CD4-positive, alpha-beta T cell (primary cell): ENCODE results near the gene PTBP2. TPM values are rescaled to one million over a fixed set of nuclear protein-coding genes. Genes with fewer than 3 reads are reported as not detected.

Source experiments
- ATAC-seq: fragments of 200-7000 bp; cut with Tn5 transposase; one replicate; pipeline ENCODE4 v1.10.0; 2022; ENCODE audit warnings: mild to moderate bottlenecking; ENCODE audit not compliant: poor library complexity
- CTCF ChIA-PET: fragments of 350-600 bp; sonication (Branson Sonifier 250); formaldehyde crosslinking; loops from one replicate; lab custom pipeline; 2021; ENCODE audit warnings: antibody characterized with exemption, inconsistent platforms; lab: Charles Lee
- POLR2A ChIA-PET: fragments of 350-600 bp; sonication (Branson Sonifier 250); formaldehyde crosslinking; loops from one replicate; lab custom pipeline; 2021; ENCODE audit warnings: antibody characterized with exemption, inconsistent platforms; lab: Charles Lee
- DNase-seq, 14 experiments: peaks; one replicate each; pipeline ENCODE4 v3.0.0-alpha.2; 2013 to 2020; ENCODE audit warnings: mixed read lengths in 2 of 14
- H3K27ac ChIP-seq, 2 donors: one replicate each; pipeline versions ENCODE4 v1.5.1 to v1.7.0; 2013; ENCODE audit warnings: low read length in 2 of 2, low read depth in 1 of 2, mild to moderate bottlenecking in 1 of 2
- H3K27me3 ChIP-seq, 2 experiments: 1 replicate in 1 of 2; 2 replicates in 1 of 2; pipeline versions ENCODE4 v1.6.1 to v1.7.0; 2013; ENCODE audit warnings: low read length in 2 of 2, control low read depth in 1 of 2, mild to moderate bottlenecking in 1 of 2, moderate library complexity in 1 of 2; ENCODE audit not compliant: insufficient read depth in 2 of 2, control insufficient read depth in 1 of 2
- H3K36me3 ChIP-seq: one replicate; pipeline ENCODE4 v1.6.1; 2013; ENCODE audit warnings: low read length, control low read depth; ENCODE audit not compliant: insufficient read depth
- H3K4me1 ChIP-seq: one replicate; pipeline ENCODE4 v1.6.1; 2013; ENCODE audit warnings: low read length, control low read depth; ENCODE audit not compliant: insufficient read depth
- H3K4me3 ChIP-seq: one replicate; pipeline ENCODE4 v1.5.1; 2013; ENCODE audit warnings: mild to moderate bottlenecking, low read length, moderate library complexity
- H3K9me3 ChIP-seq, 2 experiments: 1 replicate in 1 of 2; 2 replicates in 1 of 2; pipeline versions ENCODE4 v1.6.1 to v1.7.0; 2013; ENCODE audit warnings: low read length in 2 of 2, mild to moderate bottlenecking in 2 of 2, control low read depth in 1 of 2, moderate library complexity in 1 of 2; ENCODE audit not compliant: control insufficient read depth in 1 of 2, insufficient read depth in 1 of 2
- H3K27ac Mint-ChIP-seq: one replicate; pipeline ENCODE4 v1.8.0; 2020; ENCODE audit warnings: mixed read lengths
- H3K27me3 Mint-ChIP-seq: one replicate; pipeline ENCODE4 v1.8.0; 2021; ENCODE audit warnings: mixed read lengths
- H3K36me3 Mint-ChIP-seq: one replicate; pipeline ENCODE4 v1.8.0; 2021; ENCODE audit warnings: low read depth, mixed read lengths
- H3K4me1 Mint-ChIP-seq: one replicate; pipeline ENCODE4 v1.8.0; 2021; ENCODE audit warnings: low read depth, mixed read lengths
- H3K4me3 Mint-ChIP-seq: one replicate; pipeline ENCODE4 v1.8.0; 2020; ENCODE audit warnings: mild to moderate bottlenecking, mixed read lengths
- H3K9me3 Mint-ChIP-seq: one replicate; pipeline ENCODE4 v1.8.0; 2020; ENCODE audit warnings: mixed read lengths
- intact Hi-C, 2 experiments: fragments of 100-400 bp; cut with DNase I in 1 of 2; cut with micrococcal nuclease in 1 of 2; formaldehyde crosslinking; loops; one replicate each; pipeline versions ENCODE4 v1.15.1 to v1.9.0; 2023 to 2025; cut with DNase I, micrococcal nuclease
- total RNA-seq, 174 experiments: library from RNA in 2 of 174; stranded (reverse) in 2 of 174; gene quantifications; one replicate each; pipeline ENCODE4 v1.2.3 and lab custom pipeline; 2021 to 2026
- TF ChIP-seq, protein P1 (sequence below): fragments of 200-600 bp; IDR thresholded peaks from one replicate; pipeline ENCODE4 v1.8.0; 2022; ENCODE audit warnings: antibody characterized with exemption, mild to moderate bottlenecking

The PTBP2 gene
- total RNA-seq, 2 experiments from 2014 or later: 32.6 to 34.3 TPM

DNA sequence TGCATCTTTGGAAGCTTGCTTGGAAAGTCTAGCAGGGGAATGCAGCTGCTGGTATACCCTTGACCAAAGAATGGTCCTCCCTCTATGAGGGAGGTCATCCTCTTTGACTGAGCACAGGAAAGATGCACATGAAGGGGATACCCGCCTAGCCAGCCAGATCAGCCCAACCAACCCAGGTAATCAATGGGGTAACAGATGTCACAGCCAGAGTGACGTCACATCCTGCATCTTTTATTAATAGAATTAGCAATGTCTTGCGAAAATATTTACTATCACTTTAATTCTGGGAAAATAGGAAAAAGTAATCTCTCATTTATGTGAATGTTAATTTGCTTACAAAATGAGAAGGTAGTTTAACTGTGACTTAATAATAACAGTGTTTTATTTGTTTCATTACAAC lies 25.6 kb upstream of the PTBP2 start:
- no peak overlapping the region for H3K27ac Mint-ChIP-seq
- H3K27ac ChIP-seq: no peak overlapping the region
- no peaks in the 10 kb centered on the region for H3K4me1 ChIP-seq
- DNase-seq (no peak), ATAC-seq (no peak)
- no peaks in the 10 kb centered on the region for H3K9me3 Mint-ChIP-seq
- H3K4me3 ChIP-seq: no peak overlapping the region
- peaks cover 0 to 4% of the 10 kb centered on the region in 2 experiments for H3K9me3 ChIP-seq
- ChIA-PET CTCF (no interaction called here), POLR2A (no interaction called here)
- H3K27me3 Mint-ChIP-seq: peaks cover 6% of the 10 kb centered on the region
- no peak overlapping the region for H3K4me3 Mint-ChIP-seq
- H3K4me1 Mint-ChIP-seq: no peaks in the 10 kb centered on the region
- no peaks in the 10 kb centered on the region for H3K36me3 ChIP-seq
- intact Hi-C loops: no loop called here
- TF ChIP-seq, protein P1, sequence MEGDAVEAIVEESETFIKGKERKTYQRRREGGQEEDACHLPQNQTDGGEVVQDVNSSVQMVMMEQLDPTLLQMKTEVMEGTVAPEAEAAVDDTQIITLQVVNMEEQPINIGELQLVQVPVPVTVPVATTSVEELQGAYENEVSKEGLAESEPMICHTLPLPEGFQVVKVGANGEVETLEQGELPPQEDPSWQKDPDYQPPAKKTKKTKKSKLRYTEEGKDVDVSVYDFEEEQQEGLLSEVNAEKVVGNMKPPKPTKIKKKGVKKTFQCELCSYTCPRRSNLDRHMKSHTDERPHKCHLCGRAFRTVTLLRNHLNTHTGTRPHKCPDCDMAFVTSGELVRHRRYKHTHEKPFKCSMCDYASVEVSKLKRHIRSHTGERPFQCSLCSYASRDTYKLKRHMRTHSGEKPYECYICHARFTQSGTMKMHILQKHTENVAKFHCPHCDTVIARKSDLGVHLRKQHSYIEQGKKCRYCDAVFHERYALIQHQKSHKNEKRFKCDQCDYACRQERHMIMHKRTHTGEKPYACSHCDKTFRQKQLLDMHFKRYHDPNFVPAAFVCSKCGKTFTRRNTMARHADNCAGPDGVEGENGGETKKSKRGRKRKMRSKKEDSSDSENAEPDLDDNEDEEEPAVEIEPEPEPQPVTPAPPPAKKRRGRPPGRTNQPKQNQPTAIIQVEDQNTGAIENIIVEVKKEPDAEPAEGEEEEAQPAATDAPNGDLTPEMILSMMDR: no peak
- H3K27me3 ChIP-seq: no peaks in the 10 kb centered on the region
- H3K36me3 Mint-ChIP-seq: no peaks in the 10 kb centered on the region

DNA sequence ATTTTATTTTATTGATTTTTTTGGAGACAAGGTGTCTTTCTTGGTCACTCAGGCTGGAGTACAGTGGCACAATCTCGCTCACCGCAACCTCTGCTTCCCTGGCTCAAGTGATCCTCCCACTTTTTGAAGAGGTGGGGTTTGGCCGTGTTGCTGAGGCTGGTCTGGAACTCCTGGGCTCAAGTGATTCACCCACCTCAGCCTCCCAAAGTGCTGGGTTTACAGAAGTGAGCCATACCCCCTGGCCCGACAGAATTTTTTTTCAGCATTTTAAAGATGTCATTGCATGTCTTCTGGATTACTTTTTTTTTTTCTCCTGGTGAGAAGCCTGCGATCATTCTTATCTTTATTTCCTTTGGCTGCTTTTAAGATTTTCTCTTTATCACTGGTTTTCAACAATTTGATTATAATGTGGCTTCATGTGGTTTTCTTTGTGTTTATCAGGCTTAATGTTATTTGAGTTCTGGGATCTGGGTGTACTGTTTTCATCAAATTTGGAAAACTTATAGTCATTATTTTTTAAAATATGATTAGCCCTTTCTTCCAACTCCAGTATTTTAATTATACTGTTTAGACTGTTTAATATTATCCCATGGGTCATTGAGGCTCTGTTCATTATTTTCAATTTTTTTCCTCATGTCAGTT lies 23.1 kb upstream of the PTBP2 start:
- H3K27ac ChIP-seq: no peak overlapping the region
- H3K36me3 Mint-ChIP-seq: no peaks in the 10 kb centered on the region

DNA sequence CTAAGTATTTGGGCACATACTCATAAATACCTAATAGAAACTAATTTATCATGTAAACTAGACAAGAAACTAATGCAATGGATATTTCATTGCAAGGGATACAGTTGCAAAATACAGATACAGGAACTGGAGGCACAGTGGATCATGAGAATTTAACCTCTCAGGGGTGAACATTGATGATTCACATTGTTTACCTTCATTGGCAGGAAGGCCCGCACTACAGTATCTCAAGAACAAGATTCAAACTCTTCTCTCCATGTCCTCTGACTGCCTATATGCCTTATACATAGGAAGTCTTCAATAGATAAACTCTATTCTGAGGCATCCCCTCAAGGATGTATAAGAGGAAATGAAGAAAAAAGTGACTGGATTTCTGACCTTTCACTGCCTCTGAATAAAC lies 18.4 kb upstream of the PTBP2 start:
- H3K9me3 Mint-ChIP-seq: no peaks in the 10 kb centered on the region
- H3K4me3 Mint-ChIP-seq: no peak overlapping the region
- intact Hi-C loops: no loop called here
- H3K27me3 Mint-ChIP-seq: peaks cover 26% of the 10 kb centered on the region
- H3K4me1 Mint-ChIP-seq: no peaks in the 10 kb centered on the region
- Histone ChIP-seq H3K4me3 (no peak overlapping the region), H3K27ac (no peak overlapping the region), H3K36me3 (no peaks in the 10 kb centered on the region), H3K4me1 (no peaks in the 10 kb centered on the region), H3K9me3 (no peaks in the 10 kb centered on the region), H3K27me3 (no peaks in the 10 kb centered on the region)
- TF ChIP-seq, protein P1: no peak
- CTCF ChIA-PET: no interaction called here
- no peak overlapping the region for H3K27ac Mint-ChIP-seq
- ATAC-seq (no peak), DNase-seq (no peak)
- POLR2A ChIA-PET: no interaction called here
- no peaks in the 10 kb centered on the region for H3K36me3 Mint-ChIP-seq

More for the DNA sequence above, 23.1 kb upstream of the PTBP2 start:
- ChIA-PET POLR2A (no interaction called here), CTCF (no interaction called here)
- TF ChIP-seq, protein P1: no peak
- no peaks in the 10 kb centered on the region for H3K9me3 Mint-ChIP-seq
- Histone ChIP-seq H3K27me3 (no peaks in the 10 kb centered on the region), H3K36me3 (no peaks in the 10 kb centered on the region), H3K9me3 (no peaks in the 10 kb centered on the region), H3K4me1 (no peaks in the 10 kb centered on the region), H3K4me3 (no peak overlapping the region)
- intact Hi-C loops: no loop called here
- no peak overlapping the region for H3K4me3 Mint-ChIP-seq
- H3K4me1 Mint-ChIP-seq: no peaks in the 10 kb centered on the region
- DNase-seq: no peak
- no peak overlapping the region for H3K27ac Mint-ChIP-seq
- H3K27me3 Mint-ChIP-seq: peaks cover 22% of the 10 kb centered on the region
- no peak for ATAC-seq
